DMS53 (cell line): ENCODE measurements around the gene TNS3.

Source experiments
- DNase-seq: peaks from one replicate; lab custom pipeline; 2025; lab: John Stamatoyannopoulos, UW

TNS3 gene

GRCh38 chr7:47521816-47522561 is 59.9 kb downstream of the TNS3 start:
- DNase-seq = no peak

GRCh38 chr7:47521011-47521795 is 60.7 kb downstream of the TNS3 start:
- no peak for DNase-seq

- no peak for DNase-seq
Measured at GRCh38 chr7:47520406-47520805, 61.5 kb downstream of the TNS3 start.

- peak; percentile 68 for DNase-seq
Measured at GRCh38 chr7:47518827-47519226, 63.1 kb downstream of the TNS3 start.

GRCh38 chr7:47517821-47518480 is 64.0 kb downstream of the TNS3 start:
- DNase-seq = no peak

GRCh38 chr7:47516985-47517600 is 64.8 kb downstream of the TNS3 start:
- no peak for DNase-seq

- DNase-seq = no peak
Measured at GRCh38 chr7:47516386-47516785, 65.5 kb downstream of the TNS3 start.

- no peak for DNase-seq
Measured at GRCh38 chr7:47515305-47515834, 66.5 kb downstream of the TNS3 start.

GRCh38 chr7:47514818-47515217 is 67.1 kb downstream of the TNS3 start:
- no peak for DNase-seq

GRCh38 chr7:47514367-47514766 is 67.5 kb downstream of the TNS3 start:
- DNase-seq = no peak

GRCh38 chr7:47513741-47514241 is 68.1 kb downstream of the TNS3 start:
- DNase-seq = no peak

- peak; percentile 18 for DNase-seq
Measured at GRCh38 chr7:47512481-47513176, 69.3 kb downstream of the TNS3 start.

GRCh38 chr7:47511699-47512370 is 70.1 kb downstream of the TNS3 start:
- no peak for DNase-seq

GRCh38 chr7:47510786-47511185 is 71.1 kb downstream of the TNS3 start:
- DNase-seq = no peak

GRCh38 chr7:47510192-47510591 is 71.7 kb downstream of the TNS3 start:
- no peak for DNase-seq

- DNase-seq = no peak
Measured at GRCh38 chr7:47509571-47509970, 72.3 kb downstream of the TNS3 start.

- DNase-seq = no peak
Measured at GRCh38 chr7:47508389-47509380, 73.2 kb downstream of the TNS3 start.

GRCh38 chr7:47507522-47507921 is 74.4 kb downstream of the TNS3 start:
- DNase-seq = no peak
